GM23338 (cell line): Measurements from ENCODE around the gene AGO4. TPM values are rescaled to one million over a fixed set of nuclear protein-coding genes. Genes with fewer than 3 reads are reported as not detected.

Experiments used
- ATAC-seq: fragments of 200-7000 bp; cut with Tn5 transposase; 3 replicates; pipeline ENCODE4 v1.9.1; 2020
- DNase-seq: peaks from one replicate; pipeline ENCODE4 v3.0.0-alpha.2; 2015; ENCODE audit warnings: low spot score
- H2AFZ ChIP-seq: fragments of 200-600 bp; sonication (generic); 2 replicates; pipeline ENCODE4 v1.8.0; 2016; ENCODE audit warnings: antibody characterized with exemption, mild to moderate bottlenecking, moderate library complexity
- H3F3A ChIP-seq: fragments of 200-600 bp; sonication (generic); replicated peaks from 2 replicates; pipeline ENCODE4 v1.8.0; 2017; ENCODE audit warnings: antibody characterized with exemption, mixed run types, low read depth
- H3K27ac ChIP-seq: fragments of 200-600 bp; sonication (generic); 2 replicates; pipeline ENCODE4 v1.6.1; 2016; ENCODE audit warnings: low read depth
- H3K27me3 ChIP-seq: fragments of 200-600 bp; sonication (generic); 2 replicates; pipeline ENCODE4 v1.8.0; 2016; ENCODE audit warnings: mild to moderate bottlenecking, mixed run types, moderate library complexity; ENCODE audit not compliant: insufficient read depth
- H3K36me3 ChIP-seq: fragments of 200-600 bp; sonication (generic); 2 replicates; pipeline ENCODE4 v1.8.0; 2016; ENCODE audit warnings: mild to moderate bottlenecking; ENCODE audit not compliant: insufficient read depth
- H3K4me1 ChIP-seq: fragments of 200-600 bp; sonication (generic); 2 replicates; pipeline ENCODE4 v1.8.0; 2016; ENCODE audit warnings: mild to moderate bottlenecking, moderate library complexity; ENCODE audit not compliant: insufficient read depth
- H3K4me2 ChIP-seq: fragments of 200-600 bp; sonication (generic); 2 replicates; pipeline ENCODE4 v1.7.1; 2017; ENCODE audit warnings: mixed run types
- H3K4me3 ChIP-seq: fragments of 200-600 bp; sonication (generic); 2 replicates; pipeline ENCODE4 v1.6.1; 2016; ENCODE audit warnings: mixed run types
- H3K79me2 ChIP-seq: fragments of 200-600 bp; sonication (generic); replicated peaks from 2 replicates; pipeline ENCODE4 v1.8.0; 2017; ENCODE audit warnings: mild to moderate bottlenecking; ENCODE audit not compliant: insufficient read depth
- H3K9me2 ChIP-seq: fragments of 200-600 bp; sonication (generic); 2 replicates; pipeline ENCODE4 v1.8.0; 2017; ENCODE audit not compliant: insufficient read depth
- H4K20me1 ChIP-seq: fragments of 200-600 bp; sonication (generic); replicated peaks from 2 replicates; pipeline ENCODE4 v1.8.0; 2017; ENCODE audit warnings: mild to moderate bottlenecking; ENCODE audit not compliant: insufficient read depth
- H3K27ac Mint-ChIP-seq: 2 replicates; pipeline ENCODE4 v1.8.0; 2020; ENCODE audit warnings: inconsistent platforms, mild to moderate bottlenecking, moderate library complexity, mixed read lengths
- H3K27me3 Mint-ChIP-seq: 3 replicates; pipeline ENCODE4 v1.8.0; 2022; ENCODE audit warnings: low read depth, mild to moderate bottlenecking, moderate library complexity, mixed read lengths, inconsistent platforms; ENCODE audit not compliant: insufficient read depth, poor library complexity
- H3K36me3 Mint-ChIP-seq: 3 replicates; pipeline ENCODE4 v1.8.0; 2021; ENCODE audit warnings: low read depth, mild to moderate bottlenecking, inconsistent platforms, moderate library complexity, mixed read lengths
- H3K4me1 Mint-ChIP-seq: 3 replicates; pipeline ENCODE4 v1.8.0; 2020; ENCODE audit warnings: mild to moderate bottlenecking, inconsistent platforms, mixed read lengths
- H3K4me3 Mint-ChIP-seq: 3 replicates; pipeline ENCODE4 v1.8.0; 2021; ENCODE audit warnings: moderate library complexity, mild to moderate bottlenecking, inconsistent platforms, mixed read lengths
- H3K9me3 Mint-ChIP-seq: 3 replicates; pipeline ENCODE4 v1.8.0; 2020; ENCODE audit warnings: moderate library complexity, mild to moderate bottlenecking, inconsistent platforms, mixed read lengths
- CREB1 ChIP-seq: fragments of 250-450 bp; sonication (Bioruptor Pico); IDR thresholded peaks from 2 replicates; pipeline ENCODE4 v1.5.0; 2020; ENCODE audit warnings: low read depth, mild to moderate bottlenecking, moderate library complexity
- EZH2phosphoT487 ChIP-seq: fragments of 200-600 bp; sonication (generic); IDR thresholded peaks from one replicate; pipeline ENCODE4 v1.8.1; 2018; ENCODE audit warnings: antibody characterized with exemption; ENCODE audit not compliant: unreplicated experiment
- ZNF114 ChIP-seq: fragments of 250-450 bp; sonication (Bioruptor Pico); IDR thresholded peaks from 2 replicates; pipeline ENCODE4 v1.5.0; 2020; ENCODE audit warnings: mild to moderate bottlenecking, moderate library complexity
- ZNF331 ChIP-seq: fragments of 250-450 bp; sonication (Bioruptor Pico); IDR thresholded peaks from 2 replicates; pipeline ENCODE4 v1.5.0; 2020; ENCODE audit warnings: low read depth, mild to moderate bottlenecking, moderate library complexity
- ZNF462 ChIP-seq: fragments of 250-450 bp; sonication (Bioruptor Pico); IDR thresholded peaks from 2 replicates; pipeline ENCODE4 v1.5.0; 2020; ENCODE audit warnings: mild to moderate bottlenecking, moderate library complexity
- polyA plus RNA-seq: library from polyadenylated mRNA; unstranded; fragments of >200 nt; fragmentation: Nextera tagmentation; extraction: Ambion mirVana; gene quantifications from 2 replicates; pipeline ENCODE4 v1.2.1, GENCODE V29; 2016
- total RNA-seq: library from RNA; depleted of rRNA; stranded (reverse); fragments of >200 nt; shearing (Covaris generic); gene quantifications from 2 replicates; pipeline ENCODE4 v1.2.3, GENCODE V29; 2014

AGO4 gene
- total and polyA plus RNA-seq, 2 experiments from 2014 or later: 1.7 to 9.7 TPM

GRCh38 chr1:35808450-35809113, 766 bp downstream of the AGO4 start (continued):
- TF ChIP-seq ZNF462 (CRISPR knock-in tag): no peak

- Histone ChIP-seq H3K9me2 (no peaks in the 10 kb centered on the region), H3K4me2 (peak overlapping the region; percentile 93), H3K36me3 (no peaks in the 10 kb centered on the region), H3K4me1 (peaks cover 10% of the 10 kb centered on the region), H2AFZ (peak overlapping the region; percentile 95), H3F3A (peaks cover 18% of the 10 kb centered on the region), H3K27ac (no peak overlapping the region), H3K79me2 (no peaks in the 10 kb centered on the region; the same call in 1 of the 2 replicates), H3K27me3 (0 out of 2 replicates have a peak, but pooled peaks cover 10% of the 10 kb centered on the region), H4K20me1 (peaks cover 7% of the 10 kb centered on the region), H3K4me3 (peak overlapping the region; percentile 86)
- Mint-ChIP-seq H3K4me1 (peaks cover 13% of the 10 kb centered on the region), H3K36me3 (no peaks in the 10 kb centered on the region), H3K9me3 (no peaks in the 10 kb centered on the region), H3K27ac (no peak overlapping the region), H3K27me3 (peaks cover 29% of the 10 kb centered on the region), H3K4me3 (peak overlapping the region; percentile 81)
- TF ChIP-seq EZH2phosphoT487 (no peak), ZNF331 (no peak), ZNF462 (CRISPR knock-in tag) (no peak), ZNF114 (CRISPR knock-in tag) (no peak), CREB1 (no peak)
- ATAC-seq (no peak), DNase-seq (no peak)
Measured at GRCh38 chr1:35809114-35810095, 1.6 kb downstream of the AGO4 start.
